ENCODE results near the gene HIBADH. TPM values are rescaled to one million over a fixed set of nuclear protein-coding genes. Genes with fewer than 3 reads are reported as not detected.
A peak's percentile ranks its signal among the peaks of the same experiment; 100 is the strongest.

Gene HIBADH
- total and polyA plus RNA-seq, 2 of the 4 experiments (the other 2 are of a cell fraction): 36.6 to 52.5 TPM

- no peak overlapping the region for H2BK120ac ChIP-seq (ENCODE audit: low read depth, low read length)
- no peaks in the 10 kb centered on the region for H3K9me1 ChIP-seq (ENCODE audit: insufficient read depth, low read length)
- H3K56ac ChIP-seq (ENCODE audit: extremely low read depth, insufficient read depth, low read length): no peak overlapping the region
- no TSS peak for BruUV-seq (replicated peaks)
- H2BK15ac ChIP-seq (ENCODE audit: low read depth, low read length): no peak overlapping the region
- WGBS, 2 experiments (ENCODE audit: extremely low coverage in 2 of 2, insufficient read length in 1 of 2): no CpG with 5 or more reads among the region's 1 CpG
- H2BK5ac ChIP-seq (ENCODE audit: low read depth, low read length, poor library complexity, severe bottlenecking): no peak overlapping the region
- no peak overlapping the region for H4K91ac ChIP-seq (ENCODE audit: insufficient read depth, low read depth, low read length)
- H4K8ac ChIP-seq (ENCODE audit: low read depth in 2 of 2, low read length in 2 of 2): no peak overlapping the region
- no peaks in the 10 kb centered on the region for H4K20me1 ChIP-seq (ENCODE audit: insufficient read depth, low read length)
- H2BK20ac ChIP-seq (ENCODE audit: low read depth, low read length): no peak overlapping the region
- H3K18ac ChIP-seq (ENCODE audit: low read depth, low read length): no peak overlapping the region
- no peaks in the 10 kb centered on the region for H3K9me3 ChIP-seq (ENCODE audit: control insufficient read depth, insufficient read depth, low read length)
- dilution Hi-C loops (cut with HindIII; ENCODE audit: low sequenced_read_pairs, unreplicated experiment) (no loop called here), intact Hi-C loops (cut with micrococcal nuclease) (no loop called here), in situ Hi-C loops (cut with MboI; ENCODE audit: low sequenced_read_pairs) (no loop called here)
- H3K27ac ChIP-seq (ENCODE audit: insufficient read depth, low read length): no peak overlapping the region
- peak; percentile 69 for DNase-seq
- H4K5ac ChIP-seq (ENCODE audit: low read depth, low read length): no peak overlapping the region
- ATAC-seq (ENCODE audit: low read depth): peak; percentile 86
- TF ChIP-seq, protein P1, sequence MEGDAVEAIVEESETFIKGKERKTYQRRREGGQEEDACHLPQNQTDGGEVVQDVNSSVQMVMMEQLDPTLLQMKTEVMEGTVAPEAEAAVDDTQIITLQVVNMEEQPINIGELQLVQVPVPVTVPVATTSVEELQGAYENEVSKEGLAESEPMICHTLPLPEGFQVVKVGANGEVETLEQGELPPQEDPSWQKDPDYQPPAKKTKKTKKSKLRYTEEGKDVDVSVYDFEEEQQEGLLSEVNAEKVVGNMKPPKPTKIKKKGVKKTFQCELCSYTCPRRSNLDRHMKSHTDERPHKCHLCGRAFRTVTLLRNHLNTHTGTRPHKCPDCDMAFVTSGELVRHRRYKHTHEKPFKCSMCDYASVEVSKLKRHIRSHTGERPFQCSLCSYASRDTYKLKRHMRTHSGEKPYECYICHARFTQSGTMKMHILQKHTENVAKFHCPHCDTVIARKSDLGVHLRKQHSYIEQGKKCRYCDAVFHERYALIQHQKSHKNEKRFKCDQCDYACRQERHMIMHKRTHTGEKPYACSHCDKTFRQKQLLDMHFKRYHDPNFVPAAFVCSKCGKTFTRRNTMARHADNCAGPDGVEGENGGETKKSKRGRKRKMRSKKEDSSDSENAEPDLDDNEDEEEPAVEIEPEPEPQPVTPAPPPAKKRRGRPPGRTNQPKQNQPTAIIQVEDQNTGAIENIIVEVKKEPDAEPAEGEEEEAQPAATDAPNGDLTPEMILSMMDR (conservative IDR thresholded peaks at IDR 0.05; ENCODE audit: low read depth, low read length): no peak
- no peak for TF ChIP-seq SMC3 (IDR thresholded peaks at IDR 0.05; ENCODE audit: low read depth, low read length)
- no peak for TF ChIP-seq RFX5 (IDR thresholded peaks at IDR 0.05; ENCODE audit: low read depth, low read length)
- no peak for TF ChIP-seq BHLHE40 (IDR thresholded peaks at IDR 0.05; ENCODE audit: low read depth, low read length)
- TF ChIP-seq MAZ (IDR thresholded peaks at IDR 0.05; ENCODE audit: borderline replicate concordance, low read depth, low read length): no peak
- no peak for TF ChIP-seq FOS (IDR thresholded peaks at IDR 0.05; ENCODE audit: low read depth, low read length)
- H3K4me1 ChIP-seq (ENCODE audit: control insufficient read depth, insufficient read depth, low read length): no peaks in the 10 kb centered on the region
- H3K4me3 ChIP-seq (ENCODE audit: insufficient read depth, low read depth, low read length): no peak overlapping the region
- H3K4me2 ChIP-seq (ENCODE audit: low read depth, low read length): no peak overlapping the region
- H3K4ac ChIP-seq (ENCODE audit: low read depth, low read length): no peak overlapping the region
- no peak overlapping the region for H2AK5ac ChIP-seq (ENCODE audit: low read depth, low read length)
- no peaks in the 10 kb centered on the region for H3K27me3 ChIP-seq (ENCODE audit: control insufficient read depth, insufficient read depth, low read length)
- no peak overlapping the region for H3K23ac ChIP-seq (ENCODE audit: low read depth, low read length)
- no peak overlapping the region for H3K14ac ChIP-seq (replicated peaks; ENCODE audit: low read depth, low read length)
- H2AK9ac ChIP-seq (replicated peaks; ENCODE audit: low read depth, low read length, poor library complexity): no peak overlapping the region
- POLR2A ChIA-PET (ENCODE audit: unreplicated experiment): interaction anchor here (0.6 kb wide), 1 partner anchor 196 kb away, joined by 8 read pairs; no protein-coding TSS in a partner anchor
- H2AFZ ChIP-seq (replicated peaks; ENCODE audit: low read length, poor library complexity): no peak overlapping the region
- H3K79me1 ChIP-seq (ENCODE audit: low read depth in 1 of 2, low read length in 2 of 2): no peaks in the 10 kb centered on the region
- H3K9ac ChIP-seq (ENCODE audit: low read depth, low read length): no peak overlapping the region
- H3K36me3 ChIP-seq (ENCODE audit: control insufficient read depth, insufficient read depth, low read length): no peaks in the 10 kb centered on the region
- CTCF ChIA-PET: interaction anchor here (0.7 kb wide), 1 partner anchor 89 kb away, joined by 3 read pairs; no protein-coding TSS in a partner anchor
Observed at GRCh38 chr7:27547401-27547800, 115.3 kb downstream of the HIBADH start.

All from IMR-90 (cell line).